LNCAP (cell line): Measurements from ENCODE around the gene PTPN11.

Experiments used
- TF ChIP-seq, protein P1 (sequence below): fragments of 450-650 bp; IDR thresholded peaks from 2 replicates; pipeline ENCODE4 v1.5.1; 2017; ENCODE audit warnings: mild to moderate bottlenecking

The PTPN11 gene

DNA sequence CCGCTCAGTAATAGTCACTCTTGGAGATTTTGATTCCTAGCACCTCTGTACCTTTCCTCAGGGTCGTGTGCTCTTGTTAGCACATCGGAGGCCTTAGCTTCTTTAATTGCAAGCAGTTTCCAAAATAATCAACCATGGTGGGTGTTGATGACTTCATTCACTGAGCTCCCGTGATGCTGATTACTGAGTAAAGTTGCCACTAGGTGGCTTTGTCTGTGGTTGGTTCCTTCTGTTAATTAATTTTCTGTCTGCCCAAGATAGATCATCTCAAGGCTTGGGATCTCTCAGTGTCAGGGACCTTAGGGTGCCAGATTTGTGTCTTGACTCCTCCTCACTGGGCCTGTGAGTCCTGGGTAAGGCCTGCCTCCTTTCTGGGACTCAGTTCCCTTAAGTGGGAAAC, 54.3 kb downstream of the PTPN11 start:
- TF ChIP-seq, protein P1, sequence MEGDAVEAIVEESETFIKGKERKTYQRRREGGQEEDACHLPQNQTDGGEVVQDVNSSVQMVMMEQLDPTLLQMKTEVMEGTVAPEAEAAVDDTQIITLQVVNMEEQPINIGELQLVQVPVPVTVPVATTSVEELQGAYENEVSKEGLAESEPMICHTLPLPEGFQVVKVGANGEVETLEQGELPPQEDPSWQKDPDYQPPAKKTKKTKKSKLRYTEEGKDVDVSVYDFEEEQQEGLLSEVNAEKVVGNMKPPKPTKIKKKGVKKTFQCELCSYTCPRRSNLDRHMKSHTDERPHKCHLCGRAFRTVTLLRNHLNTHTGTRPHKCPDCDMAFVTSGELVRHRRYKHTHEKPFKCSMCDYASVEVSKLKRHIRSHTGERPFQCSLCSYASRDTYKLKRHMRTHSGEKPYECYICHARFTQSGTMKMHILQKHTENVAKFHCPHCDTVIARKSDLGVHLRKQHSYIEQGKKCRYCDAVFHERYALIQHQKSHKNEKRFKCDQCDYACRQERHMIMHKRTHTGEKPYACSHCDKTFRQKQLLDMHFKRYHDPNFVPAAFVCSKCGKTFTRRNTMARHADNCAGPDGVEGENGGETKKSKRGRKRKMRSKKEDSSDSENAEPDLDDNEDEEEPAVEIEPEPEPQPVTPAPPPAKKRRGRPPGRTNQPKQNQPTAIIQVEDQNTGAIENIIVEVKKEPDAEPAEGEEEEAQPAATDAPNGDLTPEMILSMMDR, result no peak

DNA sequence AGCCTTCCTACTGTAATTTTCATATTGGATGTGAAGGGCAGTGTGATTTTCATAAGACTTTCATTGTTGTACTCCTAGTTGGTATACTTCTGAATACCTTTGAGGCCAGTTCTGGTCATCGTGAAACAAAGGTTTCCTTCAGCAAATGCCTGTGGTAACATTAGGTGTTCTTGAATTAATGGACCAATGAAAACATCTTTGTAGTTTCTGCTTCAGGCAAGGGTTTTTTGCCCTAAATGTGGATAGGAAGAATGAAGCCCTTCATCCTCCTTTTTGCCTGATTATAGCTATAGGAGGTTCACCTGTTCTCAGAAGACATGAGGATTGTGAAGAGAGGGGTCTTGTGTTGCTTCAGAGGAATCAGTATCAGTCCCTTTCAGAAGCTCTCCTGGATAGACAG, 60.7 kb downstream of the PTPN11 start:
- TF ChIP-seq, protein P1, result no peak

DNA sequence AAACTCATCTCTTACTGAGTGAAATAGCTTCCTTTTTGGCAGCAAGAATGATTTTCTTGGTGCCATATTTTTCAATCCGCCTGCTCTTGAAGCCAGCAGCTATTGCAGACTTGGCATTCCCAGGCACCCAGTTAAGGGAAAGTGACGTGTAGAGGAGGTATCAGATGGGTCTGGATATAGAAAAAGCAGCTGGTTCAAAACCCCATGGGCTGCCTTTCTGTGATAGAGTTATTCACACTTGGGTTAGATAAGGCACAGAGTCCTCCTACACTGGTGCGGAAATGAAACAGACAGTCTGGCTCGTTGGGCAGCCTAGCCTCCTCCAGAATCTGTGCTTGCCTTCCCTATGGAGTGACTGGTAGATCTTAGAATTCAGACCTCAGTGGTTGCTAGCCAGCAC, 62.2 kb downstream of the PTPN11 start:
- TF ChIP-seq, protein P1, result no peak

DNA sequence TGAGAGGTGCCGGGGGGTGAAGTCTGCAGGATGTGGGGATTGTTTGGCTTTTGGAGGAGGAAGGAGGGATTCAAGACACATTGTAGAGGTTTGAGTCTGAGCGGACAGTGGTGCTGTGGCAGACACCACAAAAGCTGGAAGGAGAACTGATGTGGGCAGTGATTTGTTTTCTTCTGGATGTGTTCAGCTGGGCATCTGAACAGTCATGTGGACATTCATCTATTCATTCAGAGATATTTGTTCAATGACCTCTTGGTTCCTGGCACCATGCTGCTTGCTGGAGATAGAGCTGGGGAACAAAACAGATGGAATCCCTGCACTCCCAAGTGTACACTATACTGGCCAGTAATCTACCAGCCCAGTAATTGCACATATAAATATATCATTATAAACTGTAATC, 64.0 kb downstream of the PTPN11 start:
- TF ChIP-seq, protein P1, result no peak

DNA sequence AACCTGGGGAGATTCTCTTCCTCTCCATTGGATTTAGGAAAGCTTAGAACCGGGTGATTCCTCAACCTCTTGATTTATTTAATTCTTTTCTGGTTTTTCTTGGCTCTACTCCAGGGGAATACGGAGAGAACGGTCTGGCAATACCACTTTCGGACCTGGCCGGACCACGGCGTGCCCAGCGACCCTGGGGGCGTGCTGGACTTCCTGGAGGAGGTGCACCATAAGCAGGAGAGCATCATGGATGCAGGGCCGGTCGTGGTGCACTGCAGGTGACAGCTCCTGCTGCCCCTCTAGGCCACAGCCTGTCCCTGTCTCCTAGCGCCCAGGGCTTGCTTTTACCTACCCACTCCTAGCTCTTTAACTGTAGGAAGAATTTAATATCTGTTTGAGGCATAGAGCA, 67.6 kb downstream of the PTPN11 start:
- TF ChIP-seq, protein P1, result no peak

DNA sequence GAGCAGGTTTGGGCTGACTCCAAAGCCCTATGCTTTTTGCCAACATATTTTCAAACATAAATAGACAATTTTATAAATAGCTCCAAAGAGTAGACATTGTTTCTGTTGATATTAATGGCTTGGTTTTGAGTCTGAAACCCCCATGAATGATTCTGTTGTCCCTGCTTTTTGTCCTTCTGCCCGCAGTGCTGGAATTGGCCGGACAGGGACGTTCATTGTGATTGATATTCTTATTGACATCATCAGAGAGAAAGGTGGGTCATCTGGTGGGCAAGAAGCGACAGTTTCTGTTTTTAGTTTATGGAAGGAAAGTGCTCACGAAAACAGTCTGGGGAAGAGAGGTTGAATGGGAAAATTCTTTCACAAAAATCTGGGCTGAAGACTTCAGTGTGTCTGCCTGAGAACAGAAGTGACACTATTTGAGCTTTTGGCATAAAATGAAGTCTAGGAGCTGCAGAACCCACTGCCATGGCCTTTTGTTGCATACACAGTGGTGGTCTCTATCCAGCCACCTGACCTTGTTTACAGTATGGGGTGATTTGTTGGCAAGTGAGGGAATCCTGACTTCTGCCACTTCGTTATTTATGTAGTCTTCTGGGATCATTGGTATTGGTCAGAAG, 69.6 kb downstream of the PTPN11 start:
- TF ChIP-seq, protein P1, result no peak

DNA sequence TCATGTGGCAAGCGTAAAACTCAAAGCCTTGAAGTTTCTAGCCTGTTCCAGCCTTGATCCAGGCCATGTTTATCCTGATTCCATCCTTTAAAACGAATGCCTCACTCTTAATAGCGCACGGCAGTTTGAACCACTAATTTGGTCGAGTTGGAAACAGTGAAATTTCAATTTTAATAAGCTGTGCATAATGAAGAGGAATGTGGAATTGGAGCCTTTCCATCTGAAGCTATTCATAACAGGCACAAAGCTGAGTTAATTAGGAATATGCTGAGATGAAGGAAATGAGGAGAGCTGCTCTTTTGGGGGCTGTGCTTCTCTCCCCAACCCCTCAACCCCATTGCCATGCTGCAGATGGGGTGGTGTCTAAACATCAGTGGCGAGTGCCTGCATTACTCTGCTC, 70.7 kb downstream of the PTPN11 start:
- TF ChIP-seq, protein P1, result no peak

DNA sequence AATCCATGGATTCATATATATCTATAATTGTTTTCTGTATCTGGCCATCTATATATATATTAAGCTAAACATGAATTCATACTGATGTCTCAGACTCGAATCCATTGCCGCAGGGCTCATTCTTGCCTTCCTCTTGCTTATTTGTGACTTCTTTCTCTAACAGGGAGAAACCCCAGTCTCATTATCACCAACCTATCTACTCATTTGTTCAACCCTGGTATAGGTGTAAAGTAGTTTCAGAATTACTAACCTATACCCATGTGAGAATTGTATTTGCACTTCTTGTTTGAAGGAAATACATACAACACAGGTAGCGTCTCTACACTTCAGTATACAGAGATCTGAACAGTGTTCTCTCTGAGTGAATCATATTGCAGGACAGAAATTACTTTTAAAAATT, 77.7 kb downstream of the PTPN11 start:
- TF ChIP-seq, protein P1, result no peak
